Measurements from ENCODE around the gene ECE1.

- TF ChIP-seq POLR2A (IDR thresholded peaks at IDR 0.05), result no peak
- no peak for TF ChIP-seq CTCF (IDR thresholded peaks at IDR 0.05)
Observed at GRCh38 chr1:21246905-21247642, 43.2 kb downstream of the ECE1 start.
